ENCODE data around the gene MB21D2.

- TF ChIP-seq POU2F2 (IDR thresholded peaks at IDR 0.05; ENCODE audit: low read depth, low read length) (no peak), POLR2AphosphoS5 (IDR thresholded peaks at IDR 0.05; ENCODE audit: low read depth, low read length) (no peak), POLR2A (IDR thresholded peaks at IDR 0.05; ENCODE audit: low read depth, low read length) (no peak), SPI1 (IDR thresholded peaks at IDR 0.05; ENCODE audit: low read depth, low read length) (no peak), TAF1 (IDR thresholded peaks at IDR 0.05; ENCODE audit: low read depth, low read length) (no peak), PAX5 (IDR thresholded peaks at IDR 0.05; ENCODE audit: insufficient read depth, low read length, severe bottlenecking) (no peak)
These were observed 10.4 kb upstream of the MB21D2 start for GRCh38 chr3:192928016-192928415.
